AG10803 (cell line): ENCODE data around the gene KRTAP2-4.

Experiments used
- DNase-seq: peaks from one replicate; pipeline ENCODE4 v3.0.0; 2010; ENCODE audit warnings: low read depth
- H3K4me3 ChIP-seq: 2 replicates; pipeline ENCODE4 v1.5.1; 2011; ENCODE audit warnings: mild to moderate bottlenecking, low read length, control low read depth
- CTCF ChIP-seq: conservative IDR thresholded peaks from 2 replicates; pipeline ENCODE4 v1.5.1; 2011; ENCODE audit warnings: mild to moderate bottlenecking, low read length, control low read depth, inconsistent platforms

The KRTAP2-4 gene

GRCh38 chr17:41029633-41030245, 35.9 kb downstream of the KRTAP2-4 start, which contains the start of gene KRTAP1-4:
Gene KRTAP1-4 (minus strand): TSS chr17:41030195. CDS start chr17:41030078, 117 bp downstream.
- no peak for TF ChIP-seq CTCF
- H3K4me3 ChIP-seq = no peak within 1 kb of the TSS
- no peak for DNase-seq

DNA sequence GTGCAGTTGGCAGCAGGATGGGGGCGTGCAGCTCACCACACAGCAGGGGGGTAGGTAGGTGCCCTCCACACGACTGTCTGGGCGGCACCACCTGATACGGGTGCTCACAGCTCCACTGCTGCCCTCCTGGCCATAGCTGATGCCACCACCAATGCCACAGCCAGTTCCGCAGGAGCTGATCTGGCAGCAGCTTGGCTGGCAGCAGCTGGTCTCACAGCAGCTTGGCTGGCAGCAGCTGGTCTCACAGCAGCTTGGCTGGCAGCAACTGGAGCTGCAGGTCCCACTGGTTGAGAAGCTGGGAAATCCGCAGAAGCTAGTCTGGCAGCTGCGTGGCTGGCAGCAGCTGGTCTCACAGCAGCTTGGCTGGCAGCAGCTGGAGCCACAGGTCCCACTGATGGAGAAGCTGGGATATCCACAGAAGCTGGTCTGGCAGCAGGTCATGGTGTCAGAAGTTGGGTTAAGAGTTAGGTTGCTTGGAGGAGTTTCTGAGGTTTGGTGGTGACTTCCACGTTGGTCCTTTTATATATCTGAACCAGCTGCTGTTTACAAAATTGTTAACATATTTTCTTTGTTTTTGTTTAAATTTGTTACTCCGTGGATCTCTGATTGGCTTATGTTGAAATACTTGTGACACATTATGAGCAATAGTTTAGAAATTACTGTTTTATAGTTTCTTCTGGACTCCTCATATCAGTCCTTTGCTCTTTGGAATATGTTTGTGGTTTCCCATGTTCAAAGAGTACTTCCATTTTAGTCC, 38.8 kb downstream of the KRTAP2-4 start, which contains the start of gene KRTAP1-5:
TSS of gene KRTAP1-5 (minus strand) at position 494 of the 757 bp plus-strand sequence. CDS start at position 441, 53 bp downstream.
- no peak for TF ChIP-seq CTCF
- peak; percentile 95 for DNase-seq
- H3K4me3 ChIP-seq = no peak within 1 kb of the TSS

- no peak overlapping the region for H3K4me3 ChIP-seq
- TF ChIP-seq CTCF = no peak
Observed at GRCh38 chr17:41024697-41025096, 41.0 kb downstream of the KRTAP2-4 start.

DNA sequence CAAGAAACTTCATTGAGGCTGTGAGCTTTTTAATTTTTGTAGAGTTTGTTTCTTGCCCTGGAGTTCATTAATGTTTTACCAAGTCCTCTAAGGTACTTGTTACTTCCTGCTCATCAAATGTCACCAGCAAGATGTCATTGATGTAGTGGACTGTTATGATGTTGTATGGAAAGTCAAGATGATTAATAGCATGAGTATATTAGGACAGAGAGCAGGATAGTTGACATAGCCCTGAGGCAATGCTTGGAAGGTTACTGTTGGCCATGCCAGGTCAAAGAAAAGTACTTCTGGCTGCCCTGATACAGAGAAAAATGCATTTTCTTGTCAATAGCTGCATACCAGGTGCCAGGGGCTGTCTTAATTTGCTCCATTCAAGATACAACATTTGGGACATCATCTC, 45.3 kb downstream of the KRTAP2-4 start:
- no peak for TF ChIP-seq CTCF
- DNase-seq = no peak
- no peak overlapping the region for H3K4me3 ChIP-seq

More at GRCh38 chr17:41024697-41025096, 41.0 kb downstream of the KRTAP2-4 start:
- peak; percentile 63 for DNase-seq

DNA sequence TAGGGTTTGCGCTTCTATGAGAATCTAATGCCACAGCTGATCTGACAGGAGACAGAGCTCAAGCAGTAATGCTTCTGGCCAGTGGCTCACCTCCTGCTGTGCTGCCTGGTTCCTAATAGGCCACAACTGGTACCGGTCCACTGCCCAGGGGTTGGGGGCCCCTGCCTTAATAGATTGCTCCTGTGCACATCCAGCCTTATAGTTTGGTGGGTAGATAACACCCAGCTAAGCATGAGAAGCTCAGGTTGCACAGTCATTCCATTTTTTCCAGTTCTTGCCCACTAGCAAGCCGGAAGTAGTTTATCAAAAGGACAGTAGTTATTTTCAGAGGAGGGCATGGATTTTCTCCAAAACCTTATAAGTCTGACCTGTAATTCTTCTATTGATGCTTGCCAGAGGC, 46.3 kb downstream of the KRTAP2-4 start:
- no peak overlapping the region for H3K4me3 ChIP-seq
- TF ChIP-seq CTCF = no peak
- no peak for DNase-seq

DNA sequence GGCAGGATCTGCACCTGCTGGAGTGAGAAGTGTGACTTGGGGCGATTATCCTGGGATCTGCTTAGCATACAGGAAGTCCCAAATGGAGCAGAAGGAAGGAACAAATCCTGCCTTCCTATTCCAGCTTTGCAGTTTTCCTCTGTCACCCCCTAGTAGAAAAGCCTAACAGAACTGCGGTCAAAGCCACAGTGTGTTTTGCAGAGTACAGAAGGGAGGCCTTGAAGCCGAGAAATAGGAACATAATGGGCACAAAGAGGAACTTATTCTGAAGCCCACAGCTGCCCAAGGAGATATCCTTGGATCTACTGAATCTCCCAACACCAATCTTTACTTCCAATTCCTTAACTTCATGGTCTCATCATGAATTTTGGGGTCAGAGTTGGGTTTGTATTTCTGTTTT, 47.1 kb downstream of the KRTAP2-4 start:
- TF ChIP-seq CTCF = no peak
- no peak for DNase-seq
- H3K4me3 ChIP-seq = no peak overlapping the region
